ENCODE data around the gene DLGAP4. TPM values are rescaled to one million over a fixed set of nuclear protein-coding genes. Genes with fewer than 3 reads are reported as not detected.

Gene DLGAP4
- total and polyA plus RNA-seq, 10 of the 15 experiments (the other 5 are each of a cell fraction or from before 2014, with no cell fraction given) = 0.42 to 43.3 (median 19.0) TPM

DNA sequence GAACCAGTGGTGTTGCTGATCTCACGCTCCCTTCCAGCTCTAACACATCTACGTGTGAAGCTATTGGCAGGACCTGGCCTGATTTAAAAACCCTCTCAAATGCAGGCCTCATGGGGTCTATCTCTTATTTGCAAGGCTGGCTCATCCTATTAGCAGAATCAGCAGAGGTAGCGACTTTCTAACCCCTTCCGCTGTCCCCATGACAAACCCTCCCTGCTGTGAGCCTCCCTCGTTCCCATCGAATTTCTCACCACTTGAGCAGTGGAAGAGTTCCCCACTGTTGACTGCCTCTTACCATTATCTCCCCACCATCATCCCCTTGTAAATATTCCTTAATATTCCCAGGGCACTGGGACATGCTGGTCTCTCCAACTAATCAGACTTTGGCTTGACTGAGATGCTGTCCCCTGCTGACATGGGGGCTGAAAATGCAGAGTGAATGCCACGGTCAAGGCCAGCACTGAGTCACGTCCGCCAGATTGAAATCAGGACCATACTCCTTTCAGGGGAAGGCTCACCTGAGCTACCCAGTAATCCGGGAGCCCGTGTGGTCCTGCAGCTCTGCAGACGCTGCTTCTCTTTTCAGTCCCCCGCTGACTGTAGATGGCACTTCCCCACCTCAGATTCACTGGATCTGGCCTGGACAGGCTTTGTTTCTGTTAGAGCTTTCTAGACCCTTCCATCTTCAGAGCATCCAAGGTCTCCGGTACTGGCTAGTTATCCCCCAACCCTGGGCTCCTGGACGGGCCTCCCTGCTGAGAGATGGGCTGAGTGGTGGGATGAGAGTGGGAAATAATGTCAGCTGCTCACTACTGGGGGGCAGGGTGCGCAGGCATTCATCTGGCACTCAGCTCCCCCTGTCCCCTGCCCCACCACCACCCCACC is 46.7 kb upstream of the DLGAP4 start (continued):
- TF ChIP-seq, protein P1, sequence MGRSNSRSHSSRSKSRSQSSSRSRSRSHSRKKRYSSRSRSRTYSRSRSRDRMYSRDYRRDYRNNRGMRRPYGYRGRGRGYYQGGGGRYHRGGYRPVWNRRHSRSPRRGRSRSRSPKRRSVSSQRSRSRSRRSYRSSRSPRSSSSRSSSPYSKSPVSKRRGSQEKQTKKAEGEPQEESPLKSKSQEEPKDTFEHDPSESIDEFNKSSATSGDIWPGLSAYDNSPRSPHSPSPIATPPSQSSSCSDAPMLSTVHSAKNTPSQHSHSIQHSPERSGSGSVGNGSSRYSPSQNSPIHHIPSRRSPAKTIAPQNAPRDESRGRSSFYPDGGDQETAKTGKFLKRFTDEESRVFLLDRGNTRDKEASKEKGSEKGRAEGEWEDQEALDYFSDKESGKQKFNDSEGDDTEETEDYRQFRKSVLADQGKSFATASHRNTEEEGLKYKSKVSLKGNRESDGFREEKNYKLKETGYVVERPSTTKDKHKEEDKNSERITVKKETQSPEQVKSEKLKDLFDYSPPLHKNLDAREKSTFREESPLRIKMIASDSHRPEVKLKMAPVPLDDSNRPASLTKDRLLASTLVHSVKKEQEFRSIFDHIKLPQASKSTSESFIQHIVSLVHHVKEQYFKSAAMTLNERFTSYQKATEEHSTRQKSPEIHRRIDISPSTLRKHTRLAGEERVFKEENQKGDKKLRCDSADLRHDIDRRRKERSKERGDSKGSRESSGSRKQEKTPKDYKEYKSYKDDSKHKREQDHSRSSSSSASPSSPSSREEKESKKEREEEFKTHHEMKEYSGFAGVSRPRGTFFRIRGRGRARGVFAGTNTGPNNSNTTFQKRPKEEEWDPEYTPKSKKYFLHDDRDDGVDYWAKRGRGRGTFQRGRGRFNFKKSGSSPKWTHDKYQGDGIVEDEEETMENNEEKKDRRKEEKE (IDR thresholded peaks at IDR 0.05) = no peak
- no peak for TF ChIP-seq STAT1 (conservative IDR thresholded peaks at IDR 0.05)
- TF ChIP-seq KLF5 (IDR thresholded peaks at IDR 0.05; ENCODE audit: partially characterized antibody) = no peak

DNA sequence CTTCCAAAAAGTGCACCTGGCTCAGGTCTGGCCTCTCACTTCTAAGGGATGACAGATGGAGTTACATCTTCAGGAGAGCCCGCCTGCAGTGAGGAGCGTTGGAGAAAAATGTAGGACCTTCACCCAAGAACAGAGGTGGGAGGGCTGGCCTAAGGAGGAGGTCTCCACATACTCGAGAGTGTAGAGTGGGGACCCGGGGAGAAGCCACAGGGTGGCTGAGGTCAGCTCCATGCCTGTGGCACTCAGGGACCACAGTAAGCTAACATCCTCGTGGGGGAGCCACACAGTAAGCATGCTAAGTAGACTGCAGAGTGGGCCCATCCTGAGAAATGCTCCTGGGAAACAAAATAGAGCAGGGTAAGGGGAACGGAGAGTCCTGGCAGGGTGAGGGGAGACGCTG is 45.8 kb upstream of the DLGAP4 start:
- H4K20me1 ChIP-seq (ENCODE audit: control insufficient read depth, insufficient read depth) = no peaks in the 10 kb centered on the region
- peaks cover 0 to 2% of the 10 kb centered on the region in 2 experiments; a peak in 2 of 4 replicates for H3K27me3 ChIP-seq (replicated peaks in 1 of 2; ENCODE audit: control insufficient read depth in 2 of 2, insufficient read depth in 2 of 2, low read length in 1 of 2)
- H3K36me3 ChIP-seq (ENCODE audit: control insufficient read depth in 2 of 2, insufficient read depth in 2 of 2, low read length in 1 of 2) = peaks cover 7% of the 10 kb centered on the region in 2 experiments
- H3K9me3 ChIP-seq (replicated peaks; ENCODE audit: control insufficient read depth, insufficient read depth, low read length) = no peaks in the 10 kb centered on the region
- in situ Hi-C loops (cut with MboI) (no loop called here), intact Hi-C loops (cut with micrococcal nuclease; ENCODE audit: unreplicated experiment) (no loop called here)
- WGBS (ENCODE audit: insufficient coverage, insufficient replicate concordance, low lambda C conversion rate, missing lambda C conversion rate) = 59% methylated on average over 7 of the region's 7 CpGs
- ChIA-PET POLR2A (no interaction called here), RAD21 (ENCODE audit: unreplicated experiment) (no interaction called here), SMC1A (ENCODE audit: uncharacterized antibody, unreplicated experiment) (interaction anchor here (1.0 kb wide), 1 partner anchor 11 kb away, joined by 3 read pairs; no protein-coding TSS in a partner anchor), CTCF (interaction anchor here (1.2 kb wide), 1 partner anchor 61 kb away, joined by 3 read pairs; no protein-coding TSS in a partner anchor)
- H3K27ac ChIP-seq (ENCODE audit: control insufficient read depth, insufficient read depth) = no peak overlapping the region
- no peak overlapping the region for H3K9ac ChIP-seq (ENCODE audit: control insufficient read depth, insufficient read depth, low read length)
- no peak overlapping the region for H2AFZ ChIP-seq (ENCODE audit: control insufficient read depth, low read depth, low read length)
- no peak for FAIRE-seq
- DNase-seq (ENCODE audit: low read depth, low spot score) = no peak
- no peak for ATAC-seq
- H3K4me3 ChIP-seq = no peak overlapping the region
- H3K79me2 ChIP-seq (ENCODE audit: control insufficient read depth, insufficient read depth, low read length) = no peaks in the 10 kb centered on the region
- no peak overlapping the region for H3K4me2 ChIP-seq (ENCODE audit: control insufficient read depth, insufficient read depth)
- H3K4me1 ChIP-seq (ENCODE audit: control insufficient read depth, insufficient read depth, low read length) = no peaks in the 10 kb centered on the region
- BruUV-seq (replicated peaks) = no TSS peak
- TF ChIP-seq ZSCAN29 (IDR thresholded peaks at IDR 0.05) (no peak), SP1 (IDR thresholded peaks at IDR 0.05; ENCODE audit: low read depth, low read length) (no peak), NFYB (IDR thresholded peaks at IDR 0.05; ENCODE audit: insufficient read depth, low read depth, low read length) (no peak), PML (IDR thresholded peaks at IDR 0.05; ENCODE audit: low read length) (no peak), SREBF1 (IDR thresholded peaks at IDR 0.05; ENCODE audit: low read length) (no peak)
- TF ChIP-seq, protein P2, sequence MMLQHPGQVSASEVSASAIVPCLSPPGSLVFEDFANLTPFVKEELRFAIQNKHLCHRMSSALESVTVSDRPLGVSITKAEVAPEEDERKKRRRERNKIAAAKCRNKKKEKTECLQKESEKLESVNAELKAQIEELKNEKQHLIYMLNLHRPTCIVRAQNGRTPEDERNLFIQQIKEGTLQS (IDR thresholded peaks at IDR 0.05; ENCODE audit: borderline replicate concordance, extremely low read depth, low read depth, low read length) = no peak
- TF ChIP-seq, protein P3, sequence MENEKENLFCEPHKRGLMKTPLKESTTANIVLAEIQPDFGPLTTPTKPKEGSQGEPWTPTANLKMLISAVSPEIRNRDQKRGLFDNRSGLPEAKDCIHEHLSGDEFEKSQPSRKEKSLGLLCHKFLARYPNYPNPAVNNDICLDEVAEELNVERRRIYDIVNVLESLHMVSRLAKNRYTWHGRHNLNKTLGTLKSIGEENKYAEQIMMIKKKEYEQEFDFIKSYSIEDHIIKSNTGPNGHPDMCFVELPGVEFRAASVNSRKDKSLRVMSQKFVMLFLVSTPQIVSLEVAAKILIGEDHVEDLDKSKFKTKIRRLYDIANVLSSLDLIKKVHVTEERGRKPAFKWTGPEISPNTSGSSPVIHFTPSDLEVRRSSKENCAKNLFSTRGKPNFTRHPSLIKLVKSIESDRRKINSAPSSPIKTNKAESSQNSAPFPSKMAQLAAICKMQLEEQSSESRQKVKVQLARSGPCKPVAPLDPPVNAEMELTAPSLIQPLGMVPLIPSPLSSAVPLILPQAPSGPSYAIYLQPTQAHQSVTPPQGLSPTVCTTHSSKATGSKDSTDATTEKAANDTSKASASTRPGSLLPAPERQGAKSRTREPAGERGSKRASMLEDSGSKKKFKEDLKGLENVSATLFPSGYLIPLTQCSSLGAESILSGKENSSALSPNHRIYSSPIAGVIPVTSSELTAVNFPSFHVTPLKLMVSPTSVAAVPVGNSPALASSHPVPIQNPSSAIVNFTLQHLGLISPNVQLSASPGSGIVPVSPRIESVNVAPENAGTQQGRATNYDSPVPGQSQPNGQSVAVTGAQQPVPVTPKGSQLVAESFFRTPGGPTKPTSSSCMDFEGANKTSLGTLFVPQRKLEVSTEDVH (IDR thresholded peaks at IDR 0.05; ENCODE audit: low read depth, partially characterized antibody) = no peak
- TF ChIP-seq, protein P4, sequence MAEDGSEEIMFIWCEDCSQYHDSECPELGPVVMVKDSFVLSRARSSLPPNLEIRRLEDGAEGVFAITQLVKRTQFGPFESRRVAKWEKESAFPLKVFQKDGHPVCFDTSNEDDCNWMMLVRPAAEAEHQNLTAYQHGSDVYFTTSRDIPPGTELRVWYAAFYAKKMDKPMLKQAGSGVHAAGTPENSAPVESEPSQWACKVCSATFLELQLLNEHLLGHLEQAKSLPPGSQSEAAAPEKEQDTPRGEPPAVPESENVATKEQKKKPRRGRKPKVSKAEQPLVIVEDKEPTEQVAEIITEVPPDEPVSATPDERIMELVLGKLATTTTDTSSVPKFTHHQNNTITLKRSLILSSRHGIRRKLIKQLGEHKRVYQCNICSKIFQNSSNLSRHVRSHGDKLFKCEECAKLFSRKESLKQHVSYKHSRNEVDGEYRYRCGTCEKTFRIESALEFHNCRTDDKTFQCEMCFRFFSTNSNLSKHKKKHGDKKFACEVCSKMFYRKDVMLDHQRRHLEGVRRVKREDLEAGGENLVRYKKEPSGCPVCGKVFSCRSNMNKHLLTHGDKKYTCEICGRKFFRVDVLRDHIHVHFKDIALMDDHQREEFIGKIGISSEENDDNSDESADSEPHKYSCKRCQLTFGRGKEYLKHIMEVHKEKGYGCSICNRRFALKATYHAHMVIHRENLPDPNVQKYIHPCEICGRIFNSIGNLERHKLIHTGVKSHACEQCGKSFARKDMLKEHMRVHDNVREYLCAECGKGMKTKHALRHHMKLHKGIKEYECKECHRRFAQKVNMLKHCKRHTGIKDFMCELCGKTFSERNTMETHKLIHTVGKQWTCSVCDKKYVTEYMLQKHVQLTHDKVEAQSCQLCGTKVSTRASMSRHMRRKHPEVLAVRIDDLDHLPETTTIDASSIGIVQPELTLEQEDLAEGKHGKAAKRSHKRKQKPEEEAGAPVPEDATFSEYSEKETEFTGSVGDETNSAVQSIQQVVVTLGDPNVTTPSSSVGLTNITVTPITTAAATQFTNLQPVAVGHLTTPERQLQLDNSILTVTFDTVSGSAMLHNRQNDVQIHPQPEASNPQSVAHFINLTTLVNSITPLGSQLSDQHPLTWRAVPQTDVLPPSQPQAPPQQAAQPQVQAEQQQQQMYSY (CRISPR knock-in tag; IDR thresholded peaks at IDR 0.05) = no peak

Data from GM12878 (cell line).